Natural killer cell treated with Interleukin-12 subunit alpha and Interleukin-12 subunit beta and Interleukin-15 and Interleukin-18, amount 100 ng/mL, for 72 hours (primary cell): ENCODE measurements around the gene CXorf49. TPM values are rescaled to one million over a fixed set of nuclear protein-coding genes. Genes with fewer than 3 reads are reported as not detected.
"Not testable (repeated sequence)": the region's sequence is repeated elsewhere in the genome, so short reads cannot be mapped to it uniquely, and the experiment has no call there.

Experiments used
- ATAC-seq, 2 donors: fragments of 150-1000 bp; cut with Tn5 transposase in 1 of 2; sonication (Bioruptor Pico), chemical (Tn5 transposase) in 1 of 2; 2 replicates each; pipeline ENCODE4 v1.10.0; 2021
- DNase-seq: peaks from one replicate; pipeline ENCODE4 v3.0.0; 2022; ENCODE audit warnings: low spot score
- H3K27ac Mint-ChIP-seq, 2 donors: 1 replicate in 1 of 2; 2 replicates in 1 of 2; pipeline ENCODE4 v1.8.0; 2022; ENCODE audit warnings: mixed read lengths in 2 of 2, mild to moderate bottlenecking in 1 of 2, moderate library complexity in 1 of 2
- H3K27me3 Mint-ChIP-seq, 2 donors: 1 replicate in 1 of 2; 2 replicates in 1 of 2; pipeline ENCODE4 v1.8.0; 2022; ENCODE audit warnings: mixed read lengths in 2 of 2
- H3K36me3 Mint-ChIP-seq: one replicate; pipeline ENCODE4 v1.8.0; 2022; ENCODE audit warnings: mixed read lengths
- H3K4me1 Mint-ChIP-seq, 2 donors: 1 replicate in 1 of 2; 2 replicates in 1 of 2; pipeline ENCODE4 v1.8.0; 2022; ENCODE audit warnings: low read depth in 2 of 2, mixed read lengths in 2 of 2, mild to moderate bottlenecking in 1 of 2
- H3K4me3 Mint-ChIP-seq: one replicate; pipeline ENCODE4 v1.8.0; 2022; ENCODE audit warnings: mixed read lengths
- H3K9me3 Mint-ChIP-seq: 2 replicates; pipeline ENCODE4 v1.8.0; 2022; ENCODE audit warnings: mixed read lengths
- total RNA-seq, 2 donors: library from RNA; stranded (reverse); gene quantifications; one replicate each; pipeline ENCODE4 v1.2.3, GENCODE V29; 2022

Gene CXorf49
- total RNA-seq, result not detected

DNA sequence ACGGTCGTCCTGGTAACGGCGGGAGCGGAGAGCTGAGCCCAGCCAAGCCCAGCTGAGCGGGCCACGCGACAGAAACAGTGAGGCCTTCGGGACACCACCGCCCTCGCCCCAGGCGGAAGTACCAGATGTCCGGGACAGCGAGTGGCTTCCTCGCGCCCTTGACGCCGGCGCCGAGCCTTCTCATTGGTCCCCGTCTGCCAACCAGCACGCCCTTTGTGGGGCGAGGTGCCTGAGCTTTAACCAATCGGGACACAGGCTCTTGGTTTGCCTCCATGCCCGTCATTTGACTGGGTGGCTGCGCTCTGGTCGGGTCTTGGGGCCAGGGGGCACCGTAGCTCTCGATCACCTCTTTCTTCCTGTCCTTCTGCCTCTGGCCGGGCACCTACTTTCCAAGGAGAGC lies at the start of gene CXorf49:
CXorf49 (minus strand) TSS at position 101 of the 400 bp plus-strand sequence. CDS start 134 bp downstream, outside the sequence.
- not testable (repeated sequence) for DNase-seq, ATAC-seq, H3K27ac Mint-ChIP-seq, H3K4me1 Mint-ChIP-seq, H3K4me3 Mint-ChIP-seq, H3K36me3 Mint-ChIP-seq, H3K27me3 Mint-ChIP-seq, H3K9me3 Mint-ChIP-seq

DNA sequence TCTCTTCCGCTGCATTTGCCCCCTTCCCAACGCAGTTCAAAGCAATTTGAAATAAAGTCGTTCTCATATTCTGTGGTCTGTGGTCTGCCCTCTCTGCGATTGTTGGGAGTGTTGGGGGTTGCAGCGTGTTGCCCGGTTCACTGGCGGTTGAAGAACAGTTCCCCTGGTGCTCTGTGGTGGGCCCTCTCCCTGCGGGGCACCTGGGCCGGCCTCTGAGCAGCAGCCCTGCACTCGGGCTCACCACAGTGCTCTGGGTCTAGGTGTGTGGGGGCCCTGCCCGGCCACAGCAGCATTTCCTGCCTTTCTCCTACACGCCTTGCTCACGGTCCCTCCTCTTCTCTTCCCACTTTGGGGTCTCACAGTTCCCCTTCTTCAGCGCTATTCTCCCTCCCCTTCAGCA lies 49.0 kb upstream of the CXorf49 start:
- H3K27me3 Mint-ChIP-seq, H3K4me3 Mint-ChIP-seq, ATAC-seq, H3K9me3 Mint-ChIP-seq, H3K27ac Mint-ChIP-seq, DNase-seq, H3K4me1 Mint-ChIP-seq, H3K36me3 Mint-ChIP-seq: not testable (repeated sequence)

DNA sequence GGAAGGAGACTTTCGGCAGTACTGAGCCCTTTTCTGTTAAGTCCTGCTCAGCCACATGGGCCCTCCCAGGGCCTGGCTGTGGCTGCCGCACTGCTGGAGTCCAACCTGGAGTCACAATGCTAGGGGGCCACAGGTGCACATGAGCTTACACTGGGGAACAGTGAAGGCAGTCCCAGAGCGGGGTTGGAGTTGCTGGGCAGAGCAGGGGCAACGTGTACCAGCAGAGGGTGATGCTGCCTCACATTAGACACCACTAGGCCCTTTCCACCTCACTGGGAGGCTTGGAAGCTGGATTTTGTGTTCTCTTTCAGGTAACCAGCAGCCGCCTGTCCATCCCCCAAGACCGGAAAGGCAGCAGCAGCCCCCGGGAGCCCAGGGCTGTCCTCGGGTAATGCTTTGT lies 47.5 kb upstream of the CXorf49 start:
- H3K4me3 Mint-ChIP-seq, ATAC-seq, DNase-seq, H3K9me3 Mint-ChIP-seq, H3K27me3 Mint-ChIP-seq, H3K36me3 Mint-ChIP-seq, H3K4me1 Mint-ChIP-seq, H3K27ac Mint-ChIP-seq: not testable (repeated sequence)

DNA sequence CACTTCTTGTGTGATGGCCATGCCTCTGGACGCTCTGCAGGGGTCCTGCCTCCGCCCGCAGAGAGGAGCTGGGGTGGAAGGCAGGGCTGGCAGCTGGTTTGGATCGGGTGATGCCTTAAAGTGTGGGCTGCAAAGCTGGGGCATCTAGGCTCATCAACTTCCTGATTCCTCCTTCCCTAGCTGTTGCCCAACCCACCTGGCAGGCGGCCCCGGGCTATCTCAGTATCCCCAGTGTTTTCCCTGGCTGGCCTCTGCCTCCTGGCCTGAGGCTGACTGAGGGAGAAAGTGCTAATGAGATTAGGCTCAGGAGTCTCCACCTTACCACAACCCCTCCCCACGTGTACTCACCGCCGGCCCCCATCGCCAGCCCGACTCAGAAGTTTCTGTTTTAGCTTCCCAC lies 46.7 kb upstream of the CXorf49 start:
- H3K4me3 Mint-ChIP-seq, H3K27me3 Mint-ChIP-seq, H3K4me1 Mint-ChIP-seq, DNase-seq, H3K27ac Mint-ChIP-seq, H3K9me3 Mint-ChIP-seq, H3K36me3 Mint-ChIP-seq: not testable (repeated sequence)
- ATAC-seq, result peak in 1 of 2 donors; percentile 22

DNA sequence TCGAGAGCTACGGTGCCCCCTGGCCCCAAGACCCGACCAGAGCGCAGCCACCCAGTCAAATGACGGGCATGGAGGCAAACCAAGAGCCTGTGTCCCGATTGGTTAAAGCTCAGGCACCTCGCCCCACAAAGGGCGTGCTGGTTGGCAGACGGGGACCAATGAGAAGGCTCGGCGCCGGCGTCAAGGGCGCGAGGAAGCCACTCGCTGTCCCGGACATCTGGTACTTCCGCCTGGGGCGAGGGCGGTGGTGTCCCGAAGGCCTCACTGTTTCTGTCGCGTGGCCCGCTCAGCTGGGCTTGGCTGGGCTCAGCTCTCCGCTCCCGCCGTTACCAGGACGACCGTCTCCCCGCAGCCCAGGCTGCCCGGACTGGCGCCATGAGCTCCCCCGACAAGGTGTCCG lies 45.0 kb upstream of the CXorf49 start, which contains the start of gene CXorf49B:
CXorf49B (plus strand) TSS at position 301 of the 400 bp plus-strand sequence; CDS start at position 376, 75 bp downstream.
- DNase-seq, ATAC-seq, H3K9me3 Mint-ChIP-seq, H3K27ac Mint-ChIP-seq, H3K27me3 Mint-ChIP-seq, H3K36me3 Mint-ChIP-seq, H3K4me1 Mint-ChIP-seq, H3K4me3 Mint-ChIP-seq: not testable (repeated sequence)

DNA sequence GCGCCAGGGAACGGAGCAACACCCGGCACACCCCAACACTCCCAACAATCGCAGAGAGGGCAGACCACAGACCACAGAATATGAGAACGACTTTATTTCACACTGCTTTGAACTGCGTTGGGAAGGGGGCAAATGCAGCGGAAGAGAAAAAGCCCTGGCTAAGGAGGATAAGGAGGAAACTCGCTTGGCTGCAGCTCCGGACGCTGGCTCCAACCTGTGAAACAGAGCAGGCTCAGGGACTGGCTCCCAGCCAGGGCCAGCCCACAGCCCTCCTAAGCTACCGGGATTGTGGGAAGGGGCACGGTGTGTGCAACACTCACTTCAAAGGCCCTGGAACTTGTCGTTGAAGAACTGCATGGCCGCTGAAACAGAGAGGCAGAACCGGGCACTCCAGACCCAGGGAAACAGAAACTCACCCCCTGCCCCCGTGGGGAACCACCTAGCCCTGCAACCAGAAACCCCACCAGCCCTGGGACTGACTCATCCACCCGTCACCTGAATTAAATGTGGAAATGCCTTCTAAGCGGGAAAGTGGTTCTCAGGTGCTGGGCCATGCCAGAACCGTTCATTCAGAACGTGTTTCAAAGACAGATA lies 42.7 kb upstream of the CXorf49 start:
- H3K27ac Mint-ChIP-seq, ATAC-seq: not testable (repeated sequence)

DNA sequence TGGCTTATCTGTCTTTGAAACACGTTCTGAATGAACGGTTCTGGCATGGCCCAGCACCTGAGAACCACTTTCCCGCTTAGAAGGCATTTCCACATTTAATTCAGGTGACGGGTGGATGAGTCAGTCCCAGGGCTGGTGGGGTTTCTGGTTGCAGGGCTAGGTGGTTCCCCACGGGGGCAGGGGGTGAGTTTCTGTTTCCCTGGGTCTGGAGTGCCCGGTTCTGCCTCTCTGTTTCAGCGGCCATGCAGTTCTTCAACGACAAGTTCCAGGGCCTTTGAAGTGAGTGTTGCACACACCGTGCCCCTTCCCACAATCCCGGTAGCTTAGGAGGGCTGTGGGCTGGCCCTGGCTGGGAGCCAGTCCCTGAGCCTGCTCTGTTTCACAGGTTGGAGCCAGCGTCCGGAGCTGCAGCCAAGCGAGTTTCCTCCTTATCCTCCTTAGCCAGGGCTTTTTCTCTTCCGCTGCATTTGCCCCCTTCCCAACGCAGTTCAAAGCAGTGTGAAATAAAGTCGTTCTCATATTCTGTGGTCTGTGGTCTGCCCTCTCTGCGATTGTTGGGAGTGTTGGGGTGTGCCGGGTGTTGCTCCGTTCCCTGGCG lies 2.3 kb upstream of the CXorf49 start:
- H3K4me1 Mint-ChIP-seq, H3K36me3 Mint-ChIP-seq, H3K9me3 Mint-ChIP-seq, H3K27me3 Mint-ChIP-seq, ATAC-seq, H3K4me3 Mint-ChIP-seq, H3K27ac Mint-ChIP-seq, DNase-seq: not testable (repeated sequence)

More for the DNA sequence above, 42.7 kb upstream of the CXorf49 start:
- H3K4me1 Mint-ChIP-seq, H3K27me3 Mint-ChIP-seq, H3K4me3 Mint-ChIP-seq, H3K9me3 Mint-ChIP-seq, H3K36me3 Mint-ChIP-seq, DNase-seq: not testable (repeated sequence)

DNA sequence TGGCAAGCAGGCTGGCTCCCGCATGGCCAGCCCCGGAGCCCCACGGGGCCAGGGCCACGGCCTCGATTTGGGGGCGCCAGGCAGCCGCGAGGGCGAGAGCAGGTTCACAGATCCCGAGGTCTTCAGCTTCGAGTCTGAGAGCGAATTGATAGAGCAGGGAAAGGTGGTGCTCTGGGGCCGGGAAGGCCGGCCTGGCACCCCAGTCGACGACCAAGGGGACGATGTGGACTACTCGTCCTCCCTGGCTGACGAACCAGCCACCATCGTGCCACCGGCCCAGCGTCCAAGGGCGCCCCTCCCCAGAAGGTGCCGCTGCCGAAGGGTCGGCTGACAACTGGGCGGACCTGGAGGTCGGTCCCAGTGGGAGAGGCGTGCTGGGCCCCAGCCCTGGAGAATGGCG lies 1.1 kb upstream of the CXorf49 start:
- not testable (repeated sequence) for DNase-seq, H3K36me3 Mint-ChIP-seq, H3K9me3 Mint-ChIP-seq, H3K27me3 Mint-ChIP-seq, H3K4me3 Mint-ChIP-seq, ATAC-seq, H3K27ac Mint-ChIP-seq, H3K4me1 Mint-ChIP-seq

DNA sequence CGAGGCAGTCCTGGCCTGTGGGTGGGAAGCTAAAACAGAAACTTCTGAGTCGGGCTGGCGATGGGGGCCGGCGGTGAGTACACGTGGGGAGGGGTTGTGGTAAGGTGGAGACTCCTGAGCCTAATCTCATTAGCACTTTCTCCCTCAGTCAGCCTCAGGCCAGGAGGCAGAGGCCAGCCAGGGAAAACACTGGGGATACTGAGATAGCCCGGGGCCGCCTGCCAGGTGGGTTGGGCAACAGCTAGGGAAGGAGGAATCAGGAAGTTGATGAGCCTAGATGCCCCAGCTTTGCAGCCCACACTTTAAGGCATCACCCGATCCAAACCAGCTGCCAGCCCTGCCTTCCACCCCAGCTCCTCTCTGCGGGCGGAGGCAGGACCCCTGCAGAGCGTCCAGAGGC lies 1.8 kb downstream of the CXorf49 start:
- H3K9me3 Mint-ChIP-seq, H3K36me3 Mint-ChIP-seq, DNase-seq, H3K27me3 Mint-ChIP-seq, H3K27ac Mint-ChIP-seq, H3K4me1 Mint-ChIP-seq, ATAC-seq, H3K4me3 Mint-ChIP-seq: not testable (repeated sequence)

DNA sequence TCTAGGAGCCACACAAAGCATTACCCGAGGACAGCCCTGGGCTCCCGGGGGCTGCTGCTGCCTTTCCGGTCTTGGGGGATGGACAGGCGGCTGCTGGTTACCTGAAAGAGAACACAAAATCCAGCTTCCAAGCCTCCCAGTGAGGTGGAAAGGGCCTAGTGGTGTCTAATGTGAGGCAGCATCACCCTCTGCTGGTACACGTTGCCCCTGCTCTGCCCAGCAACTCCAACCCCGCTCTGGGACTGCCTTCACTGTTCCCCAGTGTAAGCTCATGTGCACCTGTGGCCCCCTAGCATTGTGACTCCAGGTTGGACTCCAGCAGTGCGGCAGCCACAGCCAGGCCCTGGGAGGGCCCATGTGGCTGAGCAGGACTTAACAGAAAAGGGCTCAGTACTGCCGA lies 2.5 kb downstream of the CXorf49 start:
- H3K4me1 Mint-ChIP-seq, H3K9me3 Mint-ChIP-seq, H3K27ac Mint-ChIP-seq, H3K4me3 Mint-ChIP-seq, H3K27me3 Mint-ChIP-seq, ATAC-seq, DNase-seq, H3K36me3 Mint-ChIP-seq: not testable (repeated sequence)

DNA sequence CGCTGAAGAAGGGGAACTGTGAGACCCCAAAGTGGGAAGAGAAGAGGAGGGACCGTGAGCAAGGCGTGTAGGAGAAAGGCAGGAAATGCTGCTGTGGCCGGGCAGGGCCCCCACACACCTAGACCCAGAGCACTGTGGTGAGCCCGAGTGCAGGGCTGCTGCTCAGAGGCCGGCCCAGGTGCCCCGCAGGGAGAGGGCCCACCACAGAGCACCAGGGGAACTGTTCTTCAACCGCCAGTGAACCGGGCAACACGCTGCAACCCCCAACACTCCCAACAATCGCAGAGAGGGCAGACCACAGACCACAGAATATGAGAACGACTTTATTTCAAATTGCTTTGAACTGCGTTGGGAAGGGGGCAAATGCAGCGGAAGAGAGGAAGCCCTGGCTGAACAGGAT lies 4.0 kb downstream of the CXorf49 start:
- H3K36me3 Mint-ChIP-seq, H3K27ac Mint-ChIP-seq, H3K4me3 Mint-ChIP-seq, H3K4me1 Mint-ChIP-seq, H3K27me3 Mint-ChIP-seq, ATAC-seq, DNase-seq, H3K9me3 Mint-ChIP-seq: not testable (repeated sequence)

DNA sequence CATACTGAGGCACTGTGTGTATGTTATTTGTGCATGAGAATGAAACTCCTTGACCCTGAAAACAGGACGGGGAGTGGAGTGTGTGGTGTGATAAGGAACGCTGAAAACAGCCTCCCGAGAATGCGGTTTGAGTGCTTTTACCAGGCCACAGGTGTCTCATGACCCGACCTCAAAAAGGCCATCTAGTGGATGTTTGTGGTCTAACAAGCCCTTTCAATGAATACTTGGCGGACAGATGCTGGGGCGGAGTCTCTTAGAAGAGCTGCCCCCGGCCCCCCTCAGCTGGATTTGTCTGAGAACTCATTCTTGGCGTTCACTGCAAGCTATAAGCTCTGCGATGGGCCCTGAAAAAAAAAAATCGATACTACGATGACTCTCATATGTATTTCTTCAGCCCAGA lies 15.2 kb downstream of the CXorf49 start:
- not testable (repeated sequence) for H3K9me3 Mint-ChIP-seq, H3K4me1 Mint-ChIP-seq, ATAC-seq, H3K4me3 Mint-ChIP-seq, H3K36me3 Mint-ChIP-seq, H3K27me3 Mint-ChIP-seq, H3K27ac Mint-ChIP-seq, DNase-seq

DNA sequence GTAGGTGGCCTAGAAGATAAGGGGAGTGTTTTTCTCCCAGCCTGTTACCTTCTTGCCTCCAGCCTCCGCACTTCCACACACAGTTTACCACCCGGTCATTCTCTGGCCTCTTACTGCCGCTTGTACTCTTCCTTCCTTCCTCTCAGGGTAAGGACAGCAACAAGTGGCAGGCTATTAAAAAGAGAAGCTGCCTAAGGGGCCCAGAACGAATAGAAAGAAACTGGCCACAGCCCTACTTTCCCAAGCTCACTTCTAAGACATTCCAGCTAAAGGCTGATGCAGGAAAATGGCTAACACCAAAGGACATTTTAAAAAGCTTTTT lies 19.1 kb downstream of the CXorf49 start:
- H3K4me1 Mint-ChIP-seq, H3K9me3 Mint-ChIP-seq, H3K27ac Mint-ChIP-seq, ATAC-seq, H3K4me3 Mint-ChIP-seq, DNase-seq, H3K36me3 Mint-ChIP-seq, H3K27me3 Mint-ChIP-seq: not testable (repeated sequence)

DNA sequence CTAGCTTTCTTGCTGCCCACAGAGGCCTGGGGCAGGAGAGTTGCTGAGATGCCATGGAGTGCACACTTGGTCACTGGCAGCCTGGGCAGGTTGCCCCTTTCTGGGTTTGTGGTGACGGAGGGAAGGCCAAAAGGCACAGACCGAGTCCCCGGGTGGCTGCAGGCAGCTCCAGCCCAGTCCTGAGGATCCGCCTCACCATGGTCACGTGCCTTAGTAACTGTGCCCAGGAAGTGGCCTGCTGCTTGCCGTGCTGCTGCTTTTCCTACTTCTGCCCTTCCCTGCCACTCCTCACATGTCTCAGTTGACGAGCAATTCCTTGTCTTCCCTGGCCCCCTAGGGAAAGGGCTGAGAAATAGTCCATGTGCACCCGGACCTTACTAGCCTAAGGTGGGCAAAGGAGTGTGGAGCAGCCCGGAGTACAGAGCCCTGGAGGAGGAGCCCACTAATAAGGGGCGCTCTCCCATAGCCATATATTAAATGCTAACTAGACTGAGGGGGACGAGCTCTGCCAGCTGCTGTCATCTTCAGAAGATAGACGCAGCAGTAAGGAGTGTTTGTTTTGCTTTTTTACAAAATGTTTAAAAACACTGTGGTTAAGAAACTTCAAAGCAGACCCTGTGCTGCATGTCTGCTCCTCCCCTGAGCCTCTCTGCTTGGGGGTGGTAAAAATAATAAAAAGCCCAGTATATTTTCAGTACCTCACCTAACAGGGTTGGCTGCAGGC lies 19.6 kb downstream of the CXorf49 start:
- not testable (repeated sequence) for DNase-seq, H3K27me3 Mint-ChIP-seq, H3K27ac Mint-ChIP-seq, H3K9me3 Mint-ChIP-seq, H3K4me3 Mint-ChIP-seq, H3K4me1 Mint-ChIP-seq, H3K36me3 Mint-ChIP-seq, ATAC-seq
